ENCODE results near the gene TDRD6. TPM values are rescaled to one million over a fixed set of nuclear protein-coding genes. Genes with fewer than 3 reads are reported as not detected.
"Not testable (repeated sequence)": the region's sequence is repeated elsewhere in the genome, so short reads cannot be mapped to it uniquely, and the experiment has no call there.

Gene TDRD6
- total and polyA plus RNA-seq, 4 donors = 1.0 to 1.8 (median 1.6) TPM; not detected in 1

- Histone ChIP-seq H3K4me1 (ENCODE audit: control insufficient read depth in 1 of 2, insufficient read depth in 2 of 2, low read length in 2 of 2) (no peaks in the 10 kb centered on the region), H3K27me3 (ENCODE audit: control insufficient read depth in 1 of 2, insufficient read depth in 2 of 2, low read length in 1 of 2) (no peaks in the 10 kb centered on the region), H3K4me3 (ENCODE audit: low read length in 2 of 2) (no peak overlapping the region), H3K9me3 (ENCODE audit: control insufficient read depth, low read length) (peaks cover 2% of the 10 kb centered on the region), H3K27ac (ENCODE audit: low read depth in 1 of 2, low read length in 2 of 2) (no peak overlapping the region), H3K36me3 (ENCODE audit: control insufficient read depth in 1 of 2, insufficient read depth in 2 of 2, low read length in 1 of 2) (no peaks in the 10 kb centered on the region)
- ATAC-seq (ENCODE audit: low FRiP score) (no peak), DNase-seq (no peak)
- intact Hi-C loops (cut with DNase I) = no loop called here
- WGBS, 2 donors = 80 to 88% methylated on average over 1 of the region's 1 CpG
Observed at GRCh38 chr6:46743425-46744158, 55.9 kb downstream of the TDRD6 start.

- H3K9me3 ChIP-seq (ENCODE audit: control insufficient read depth, low read length); H3K4me3 ChIP-seq (ENCODE audit: low read length in 2 of 2); H3K36me3 ChIP-seq (ENCODE audit: control insufficient read depth in 1 of 2, insufficient read depth in 2 of 2, low read length in 1 of 2); intact Hi-C loops (cut with DNase I); H3K4me1 ChIP-seq (ENCODE audit: control insufficient read depth in 1 of 2, insufficient read depth in 2 of 2, low read length in 2 of 2); ATAC-seq (ENCODE audit: low FRiP score); H3K27me3 ChIP-seq (ENCODE audit: control insufficient read depth in 1 of 2, insufficient read depth in 2 of 2, low read length in 1 of 2); DNase-seq; H3K27ac ChIP-seq (ENCODE audit: low read depth in 1 of 2, low read length in 2 of 2): not testable (repeated sequence)
- WGBS, 2 donors = 75 to 76% methylated on average over 3 of the region's 3 CpGs
Observed at GRCh38 chr6:46744159-46744725, 56.6 kb downstream of the TDRD6 start.

GRCh38 chr6:46745973-46746372 is 58.3 kb downstream of the TDRD6 start:
- 76 to 79% methylated on average over 2 of the region's 2 CpGs for WGBS, 2 donors
- intact Hi-C loops (cut with DNase I) = no loop called here

GRCh38 chr6:46746696-46747095 is 59.0 kb downstream of the TDRD6 start, which contains the start of gene ANKRD66:
ANKRD66 (plus strand) TSS chr6:46746933; CDS start chr6:46751949, 5,016 bp downstream.
- H3K36me3 ChIP-seq (ENCODE audit: control insufficient read depth in 1 of 2, insufficient read depth in 2 of 2, low read length in 1 of 2) = no peaks in the 10 kb centered on the region
- no peak within 1 kb of the TSS for H3K4me3 ChIP-seq (ENCODE audit: low read length in 2 of 2)
- intact Hi-C loops (cut with DNase I) = no loop called here
- no peaks in the 10 kb centered on the region for H3K9me3 ChIP-seq (ENCODE audit: control insufficient read depth, low read length)
- ATAC-seq (ENCODE audit: low FRiP score) (no peak), DNase-seq (no peak)
- H3K27ac ChIP-seq (ENCODE audit: low read depth in 1 of 2, low read length in 2 of 2) = no peak within 1 kb of the TSS
- H3K27me3 ChIP-seq (ENCODE audit: control insufficient read depth in 1 of 2, insufficient read depth in 2 of 2, low read length in 1 of 2) = no peaks in the 10 kb centered on the region
- H3K4me1 ChIP-seq (ENCODE audit: control insufficient read depth in 1 of 2, insufficient read depth in 2 of 2, low read length in 2 of 2) = no peaks in the 10 kb centered on the region
- 57 to 76% methylated on average over 1 of the region's 1 CpG for WGBS, 2 donors

More at GRCh38 chr6:46745973-46746372, 58.3 kb downstream of the TDRD6 start:
- H3K36me3 ChIP-seq (ENCODE audit: control insufficient read depth in 1 of 2, insufficient read depth in 2 of 2, low read length in 1 of 2) = no peaks in the 10 kb centered on the region
- no peak overlapping the region for H3K27ac ChIP-seq (ENCODE audit: low read depth in 1 of 2, low read length in 2 of 2)
- peaks cover 2% of the 10 kb centered on the region for H3K9me3 ChIP-seq (ENCODE audit: control insufficient read depth, low read length)
- no peaks in the 10 kb centered on the region for H3K4me1 ChIP-seq (ENCODE audit: control insufficient read depth in 1 of 2, insufficient read depth in 2 of 2, low read length in 2 of 2)
- H3K4me3 ChIP-seq (ENCODE audit: low read length in 2 of 2) = no peak overlapping the region
- DNase-seq (no peak), ATAC-seq (ENCODE audit: low FRiP score) (no peak)
- no peaks in the 10 kb centered on the region for H3K27me3 ChIP-seq (ENCODE audit: control insufficient read depth in 1 of 2, insufficient read depth in 2 of 2, low read length in 1 of 2)

- WGBS, 2 donors = 91 to 92% methylated on average over 5 of the region's 5 CpGs
- H3K36me3 ChIP-seq (ENCODE audit: control insufficient read depth in 1 of 2, insufficient read depth in 2 of 2, low read length in 1 of 2) = no peaks in the 10 kb centered on the region
- no peaks in the 10 kb centered on the region for H3K9me3 ChIP-seq (ENCODE audit: control insufficient read depth, low read length)
- ATAC-seq (ENCODE audit: low FRiP score) (peak; percentile 36), DNase-seq (no peak)
- no peak overlapping the region for H3K27ac ChIP-seq (ENCODE audit: low read depth in 1 of 2, low read length in 2 of 2)
- no peak overlapping the region for H3K4me3 ChIP-seq (ENCODE audit: low read length in 2 of 2)
- H3K4me1 ChIP-seq (ENCODE audit: control insufficient read depth in 1 of 2, insufficient read depth in 2 of 2, low read length in 2 of 2) = no peaks in the 10 kb centered on the region
- H3K27me3 ChIP-seq (ENCODE audit: control insufficient read depth in 1 of 2, insufficient read depth in 2 of 2, low read length in 1 of 2) = no peaks in the 10 kb centered on the region
- intact Hi-C loops (cut with DNase I) = no loop called here
Observed at GRCh38 chr6:46748940-46749503, 61.3 kb downstream of the TDRD6 start.

- Histone ChIP-seq H3K4me3 (ENCODE audit: low read length in 2 of 2) (no peak overlapping the region), H3K27ac (ENCODE audit: low read depth in 1 of 2, low read length in 2 of 2) (no peak overlapping the region), H3K4me1 (ENCODE audit: control insufficient read depth in 1 of 2, insufficient read depth in 2 of 2, low read length in 2 of 2) (no peaks in the 10 kb centered on the region), H3K9me3 (ENCODE audit: control insufficient read depth, low read length) (no peaks in the 10 kb centered on the region), H3K36me3 (ENCODE audit: control insufficient read depth in 1 of 2, insufficient read depth in 2 of 2, low read length in 1 of 2) (no peaks in the 10 kb centered on the region), H3K27me3 (ENCODE audit: control insufficient read depth in 1 of 2, insufficient read depth in 2 of 2, low read length in 1 of 2) (no peaks in the 10 kb centered on the region)
- intact Hi-C loops (cut with DNase I) = no loop called here
- DNase-seq (no peak), ATAC-seq (ENCODE audit: low FRiP score) (no peak)
- WGBS, 2 donors = 75 to 78% methylated on average over 5 of the region's 5 CpGs
Observed at GRCh38 chr6:46749731-46750130, 62.0 kb downstream of the TDRD6 start.

- no peak for ATAC-seq (ENCODE audit: low FRiP score)
- WGBS, 2 donors = 55 to 70% methylated on average over 3 of the region's 3 CpGs
- intact Hi-C loops (cut with DNase I) = no loop called here
- no peak overlapping the region for H3K27ac ChIP-seq (ENCODE audit: low read depth in 1 of 2, low read length in 2 of 2)
- DNase-seq = no peak
- no peaks in the 10 kb centered on the region for H3K4me1 ChIP-seq (ENCODE audit: control insufficient read depth in 1 of 2, insufficient read depth in 2 of 2, low read length in 2 of 2)
- H3K27me3 ChIP-seq (ENCODE audit: control insufficient read depth in 1 of 2, insufficient read depth in 2 of 2, low read length in 1 of 2) = peaks cover 0 to 2% of the 10 kb centered on the region in 2 donors
- H3K36me3 ChIP-seq (ENCODE audit: control insufficient read depth in 1 of 2, insufficient read depth in 2 of 2, low read length in 1 of 2) = no peaks in the 10 kb centered on the region
- no peaks in the 10 kb centered on the region for H3K9me3 ChIP-seq (ENCODE audit: control insufficient read depth, low read length)
- H3K4me3 ChIP-seq (ENCODE audit: low read length in 2 of 2) = no peak overlapping the region
Observed at GRCh38 chr6:46751658-46752057, 64.0 kb downstream of the TDRD6 start.

Measured in aorta (tissue), 5 donors.